IPS DF 4.7 (cell line): ENCODE results near the gene ADCY1.
A peak's percentile ranks its signal among the peaks of the same experiment; 100 is the strongest.

ENCODE experiments used
- DNase-seq: peaks from one replicate; pipeline ENCODE4 v3.0.0-alpha.2; 2013; ENCODE audit warnings: low spot score; ENCODE audit errors: extremely low read depth

ADCY1 gene

GRCh38 chr7:45592230-45592991 lies 18.2 kb downstream of the ADCY1 start:
- DNase-seq: no peak

- DNase-seq: no peak
Observed at GRCh38 chr7:45593121-45593541, 19.0 kb downstream of the ADCY1 start.

GRCh38 chr7:45593877-45594276 lies 19.7 kb downstream of the ADCY1 start:
- no peak for DNase-seq

GRCh38 chr7:45594745-45595535 lies 20.8 kb downstream of the ADCY1 start:
- DNase-seq: no peak

GRCh38 chr7:45595809-45596664 lies 21.9 kb downstream of the ADCY1 start:
- DNase-seq: no peak

GRCh38 chr7:45596665-45597095 lies 22.5 kb downstream of the ADCY1 start:
- DNase-seq: no peak

- no peak for DNase-seq
Observed at GRCh38 chr7:45597286-45597984, 23.3 kb downstream of the ADCY1 start.

GRCh38 chr7:45598886-45599520 lies 24.8 kb downstream of the ADCY1 start:
- DNase-seq: no peak

- DNase-seq: no peak
Observed at GRCh38 chr7:45599851-45600706, 25.9 kb downstream of the ADCY1 start.

- no peak for DNase-seq
Observed at GRCh38 chr7:45601094-45601493, 26.9 kb downstream of the ADCY1 start.

- no peak for DNase-seq
Observed at GRCh38 chr7:45601816-45602540, 27.8 kb downstream of the ADCY1 start.

GRCh38 chr7:45606050-45606449 lies 31.9 kb downstream of the ADCY1 start:
- no peak for DNase-seq

- no peak for DNase-seq
Observed at GRCh38 chr7:45606931-45607330, 32.8 kb downstream of the ADCY1 start.

- DNase-seq: no peak
Observed at GRCh38 chr7:45609180-45609579, 35.0 kb downstream of the ADCY1 start.

GRCh38 chr7:45610019-45610418 lies 35.9 kb downstream of the ADCY1 start:
- no peak for DNase-seq

GRCh38 chr7:45610660-45611299 lies 36.6 kb downstream of the ADCY1 start:
- no peak for DNase-seq

- DNase-seq: peak; percentile 19
Observed at GRCh38 chr7:45617166-45617565, 43.0 kb downstream of the ADCY1 start.

GRCh38 chr7:45622058-45622457 lies 47.9 kb downstream of the ADCY1 start:
- DNase-seq: no peak
